PC-3 (cell line): ENCODE measurements around the gene WNK1. TPM values are rescaled to one million over a fixed set of nuclear protein-coding genes. Genes with fewer than 3 reads are reported as not detected.

ENCODE experiments used
- ATAC-seq: fragments of 200-7000 bp; cut with Tn5 transposase; 2 replicates; pipeline ENCODE4 v1.9.1; 2020; ENCODE audit warnings: mild to moderate bottlenecking, moderate library complexity
- BruUV-seq: library from RNA; stranded (reverse); fragments of 400-500 nt; replicated peaks from 2 replicates; lab custom pipeline; 2021; lab: Mats Ljungman, UMichigan
- CTCF ChIA-PET: fragments of 300-600 bp; sonication (Branson Sonifier 250); formaldehyde crosslinking; loops from one replicate; lab custom pipeline; 2022; ENCODE audit warnings: antibody characterized with exemption; lab: Charles Lee
- POLR2A ChIA-PET: fragments of 300-600 bp; sonication (Branson Sonifier 250); formaldehyde crosslinking; loops from one replicate; lab custom pipeline; 2022; ENCODE audit warnings: antibody characterized with exemption; ENCODE audit not compliant: unreplicated experiment; lab: Charles Lee
- DNase-seq: peaks from one replicate; pipeline ENCODE4 v3.0.0-alpha.2; 2015
- H2AFZ ChIP-seq: fragments of 300-600 bp; sonication (generic); 2 replicates; pipeline ENCODE4 v1.6.0; 2016; ENCODE audit warnings: antibody characterized with exemption, low read length
- H3F3A ChIP-seq: fragments of 300-600 bp; sonication (generic); one replicate; pipeline ENCODE4 v1.6.0; 2017; ENCODE audit warnings: antibody characterized with exemption, low read length, control low read depth, mild to moderate bottlenecking; ENCODE audit not compliant: unreplicated experiment
- H3K27ac ChIP-seq: fragments of 300-600 bp; sonication (generic); 2 replicates; pipeline ENCODE4 v1.5.1; 2016; ENCODE audit warnings: mild to moderate bottlenecking, low read length
- H3K27me3 ChIP-seq: fragments of 300-600 bp; sonication (generic); 2 replicates; pipeline ENCODE4 v1.6.1; 2016; ENCODE audit warnings: low read length, mixed read lengths
- H3K36me3 ChIP-seq: fragments of 300-600 bp; sonication (generic); 2 replicates; pipeline ENCODE4 v1.6.1; 2016; ENCODE audit warnings: low read depth, mixed run types, low read length, mixed read lengths
- H3K4me1 ChIP-seq: fragments of 300-600 bp; sonication (generic); 2 replicates; pipeline ENCODE4 v1.5.1; 2016; ENCODE audit warnings: low read length; ENCODE audit not compliant: insufficient read depth
- H3K4me2 ChIP-seq: fragments of 300-600 bp; sonication (generic); 2 replicates; pipeline ENCODE4 v1.6.0; 2016; ENCODE audit warnings: low read length
- H3K4me3 ChIP-seq: fragments of 300-600 bp; sonication (generic); 2 replicates; pipeline ENCODE4 v1.5.1; 2016; ENCODE audit warnings: mild to moderate bottlenecking, low read length, mixed read lengths
- H3K79me2 ChIP-seq: fragments of 300-600 bp; sonication (generic); 2 replicates; pipeline ENCODE4 v1.6.1; 2017; ENCODE audit warnings: low read length, mixed read lengths
- H3K9ac ChIP-seq: fragments of 300-600 bp; sonication (generic); 2 replicates; pipeline ENCODE4 v1.6.0; 2016; ENCODE audit warnings: mild to moderate bottlenecking, low read length
- H3K9me2 ChIP-seq: fragments of 300-600 bp; sonication (generic); replicated peaks from 2 replicates; pipeline ENCODE4 v1.6.1; 2016; ENCODE audit warnings: mixed run types, low read length, mixed read lengths
- H3K9me3 ChIP-seq: fragments of 300-600 bp; sonication (generic); 2 replicates; pipeline ENCODE4 v1.6.1; 2016; ENCODE audit warnings: low read length, mixed read lengths
- H4K20me1 ChIP-seq: fragments of 300-600 bp; sonication (generic); 2 replicates; pipeline ENCODE4 v1.6.1; 2016; ENCODE audit warnings: low read length, mixed read lengths
- EZH2 ChIP-seq: fragments of 300-600 bp; sonication (generic); IDR thresholded peaks from one replicate; pipeline ENCODE4 v1.6.1; 2017; ENCODE audit warnings: antibody characterized with exemption, mild to moderate bottlenecking, low read length; ENCODE audit not compliant: unreplicated experiment
- EZH2phosphoT487 ChIP-seq: fragments of 300-600 bp; sonication (generic); IDR thresholded peaks from 2 replicates; pipeline ENCODE4 v1.6.1; 2018; ENCODE audit warnings: mild to moderate bottlenecking, antibody characterized with exemption, low read length, borderline replicate concordance
- intact Hi-C: fragments of 100-400 bp; cut with micrococcal nuclease; formaldehyde crosslinking; loops from 2 replicates; pipeline ENCODE4 v1.9.0; 2023
- total RNA-seq: library from RNA; depleted of rRNA; stranded (reverse); fragments of >200 nt; gene quantifications from 2 replicates; pipeline ENCODE4 v1.2.3, GENCODE V29; 2014
- TF ChIP-seq, protein P1 (sequence below): fragments of 300-600 bp; sonication (generic); conservative IDR thresholded peaks from 2 replicates; pipeline ENCODE4 v1.5.1; 2017; ENCODE audit warnings: antibody characterized with exemption, low read depth, mild to moderate bottlenecking, low read length

Gene WNK1
- total RNA-seq, 1 experiment from 2014 or later = 44.5 TPM

DNA sequence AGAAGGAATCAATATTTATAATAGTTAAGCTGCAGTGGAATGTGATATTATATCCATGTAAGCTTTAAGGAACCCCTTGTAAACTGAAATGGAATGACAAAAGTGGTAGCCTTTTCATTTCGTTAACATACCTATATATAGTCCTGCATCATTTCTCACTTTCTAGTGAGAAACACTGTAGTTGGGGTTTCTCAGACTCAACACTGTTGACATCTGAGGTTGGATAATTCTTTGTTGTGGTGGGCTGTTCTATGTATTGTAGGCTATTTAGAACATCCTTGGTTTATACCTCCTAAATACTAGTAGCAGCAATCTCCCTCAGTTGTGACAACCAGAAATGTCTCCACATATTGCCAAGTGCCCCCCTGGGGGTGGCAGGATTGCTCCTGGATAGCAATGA, 118.0 kb downstream of the WNK1 start:
- ChIA-PET POLR2A (no interaction called here), CTCF (no interaction called here)
- no peak for ATAC-seq
- Histone ChIP-seq H3K4me1 (no peaks in the 10 kb centered on the region), H3K9me2 (no peaks in the 10 kb centered on the region), H3K36me3 (peaks cover 12% of the 10 kb centered on the region), H3K4me3 (no peak overlapping the region), H3K79me2 (no peaks in the 10 kb centered on the region), H3F3A (no peaks in the 10 kb centered on the region), H3K27me3 (no peaks in the 10 kb centered on the region), H4K20me1 (no peaks in the 10 kb centered on the region), H3K9ac (no peak overlapping the region), H3K4me2 (no peak overlapping the region), H3K9me3 (no peaks in the 10 kb centered on the region), H2AFZ (no peak overlapping the region), H3K27ac (no peak overlapping the region)
- no TSS peak for BruUV-seq
- intact Hi-C loops = no loop called here
- DNase-seq = no peak
- TF ChIP-seq, protein P1, sequence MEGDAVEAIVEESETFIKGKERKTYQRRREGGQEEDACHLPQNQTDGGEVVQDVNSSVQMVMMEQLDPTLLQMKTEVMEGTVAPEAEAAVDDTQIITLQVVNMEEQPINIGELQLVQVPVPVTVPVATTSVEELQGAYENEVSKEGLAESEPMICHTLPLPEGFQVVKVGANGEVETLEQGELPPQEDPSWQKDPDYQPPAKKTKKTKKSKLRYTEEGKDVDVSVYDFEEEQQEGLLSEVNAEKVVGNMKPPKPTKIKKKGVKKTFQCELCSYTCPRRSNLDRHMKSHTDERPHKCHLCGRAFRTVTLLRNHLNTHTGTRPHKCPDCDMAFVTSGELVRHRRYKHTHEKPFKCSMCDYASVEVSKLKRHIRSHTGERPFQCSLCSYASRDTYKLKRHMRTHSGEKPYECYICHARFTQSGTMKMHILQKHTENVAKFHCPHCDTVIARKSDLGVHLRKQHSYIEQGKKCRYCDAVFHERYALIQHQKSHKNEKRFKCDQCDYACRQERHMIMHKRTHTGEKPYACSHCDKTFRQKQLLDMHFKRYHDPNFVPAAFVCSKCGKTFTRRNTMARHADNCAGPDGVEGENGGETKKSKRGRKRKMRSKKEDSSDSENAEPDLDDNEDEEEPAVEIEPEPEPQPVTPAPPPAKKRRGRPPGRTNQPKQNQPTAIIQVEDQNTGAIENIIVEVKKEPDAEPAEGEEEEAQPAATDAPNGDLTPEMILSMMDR = no peak

DNA sequence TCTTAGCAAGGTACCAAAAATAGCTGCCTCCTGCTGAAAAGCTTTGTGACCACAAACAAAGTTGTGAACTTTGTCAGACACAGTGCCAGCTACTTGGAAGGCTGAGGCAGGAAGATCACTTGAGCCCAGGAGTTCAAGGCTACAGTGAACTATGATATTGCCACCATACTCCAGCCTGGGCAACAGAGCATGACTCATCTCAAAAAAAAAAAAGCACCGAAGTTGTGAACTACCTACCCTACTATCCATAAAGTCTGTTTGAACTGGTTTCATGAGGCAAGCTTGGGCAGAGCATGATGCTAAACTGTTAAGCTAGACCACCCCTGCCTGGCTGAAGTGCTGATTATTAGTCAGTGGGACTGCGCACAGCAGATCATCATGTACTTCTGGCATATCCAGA, 121.6 kb downstream of the WNK1 start:
- H3F3A ChIP-seq = no peaks in the 10 kb centered on the region
- POLR2A ChIA-PET = no interaction called here
- no peaks in the 10 kb centered on the region for H3K79me2 ChIP-seq
- no peaks in the 10 kb centered on the region for H3K4me1 ChIP-seq
- H3K4me2 ChIP-seq = no peak overlapping the region
- H3K9me2 ChIP-seq = no peaks in the 10 kb centered on the region
- TF ChIP-seq, protein P1 = no peak
- TF ChIP-seq EZH2 (no peak), EZH2phosphoT487 (no peak)
- H3K9me3 ChIP-seq = no peaks in the 10 kb centered on the region
- H3K36me3 ChIP-seq = peaks cover 5% of the 10 kb centered on the region
- no peak overlapping the region for H3K9ac ChIP-seq
- CTCF ChIA-PET = no interaction called here
- H4K20me1 ChIP-seq = no peaks in the 10 kb centered on the region
- ATAC-seq = no peak
- no peak overlapping the region for H2AFZ ChIP-seq
- H3K27me3 ChIP-seq = no peaks in the 10 kb centered on the region
- no TSS peak for BruUV-seq
- H3K27ac ChIP-seq = no peak overlapping the region
- DNase-seq = no peak
- no peak overlapping the region for H3K4me3 ChIP-seq
- intact Hi-C loops = no loop called here

DNA sequence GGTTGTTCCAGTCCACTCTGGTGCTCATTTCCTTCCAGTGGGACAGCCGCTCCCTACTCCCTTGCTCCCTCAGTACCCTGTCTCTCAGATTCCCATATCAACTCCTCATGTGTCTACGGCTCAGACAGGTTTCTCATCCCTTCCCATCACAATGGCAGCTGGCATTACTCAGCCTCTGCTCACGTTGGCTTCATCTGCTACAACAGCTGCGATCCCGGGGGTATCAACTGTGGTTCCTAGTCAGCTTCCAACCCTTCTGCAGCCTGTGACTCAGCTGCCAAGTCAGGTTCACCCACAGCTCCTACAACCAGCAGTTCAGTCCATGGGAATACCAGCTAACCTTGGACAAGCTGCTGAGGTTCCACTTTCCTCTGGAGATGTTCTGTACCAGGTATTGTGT, 127.3 kb downstream of the WNK1 start:
- no peaks in the 10 kb centered on the region for H3K4me1 ChIP-seq
- no peaks in the 10 kb centered on the region for H3K9me2 ChIP-seq
- CTCF ChIA-PET = no interaction called here
- POLR2A ChIA-PET = no interaction called here
- TF ChIP-seq EZH2phosphoT487 (no peak), EZH2 (no peak)
- TF ChIP-seq, protein P1 = no peak
- H3K27me3 ChIP-seq = no peaks in the 10 kb centered on the region
- no peak overlapping the region for H3K4me3 ChIP-seq
- no peak overlapping the region for H3K9ac ChIP-seq
- peaks cover 35% of the 10 kb centered on the region for H3K36me3 ChIP-seq
- DNase-seq = no peak
- intact Hi-C loops = no loop called here
- no peak overlapping the region for H3K4me2 ChIP-seq
- no peak for ATAC-seq
- no peak overlapping the region for H3K27ac ChIP-seq
- no peaks in the 10 kb centered on the region for H3K79me2 ChIP-seq
- H2AFZ ChIP-seq = no peak overlapping the region
- no peaks in the 10 kb centered on the region for H4K20me1 ChIP-seq
- H3K9me3 ChIP-seq = no peaks in the 10 kb centered on the region
- no peaks in the 10 kb centered on the region for H3F3A ChIP-seq
- no TSS peak for BruUV-seq
